Mononuclear cell (primary cell): Measurements from ENCODE around the gene AFG1L. TPM values are rescaled to one million over a fixed set of nuclear protein-coding genes. Genes with fewer than 3 reads are reported as not detected.
"Not testable (repeated sequence)": the region's sequence is repeated elsewhere in the genome, so short reads cannot be mapped to it uniquely, and the experiment has no call there.

ENCODE experiments used
- H3K27me3 ChIP-seq: 2 replicates; pipeline ENCODE4 v1.6.0; 2011; ENCODE audit warnings: low read length, control low read depth; ENCODE audit not compliant: insufficient read depth
- H3K4me1 ChIP-seq: 2 replicates; pipeline ENCODE4 v1.5.1; 2011; ENCODE audit warnings: mild to moderate bottlenecking, low read length, control low read depth; ENCODE audit not compliant: insufficient read depth
- H3K4me3 ChIP-seq: 2 replicates; pipeline ENCODE4 v1.5.1; 2011; ENCODE audit warnings: mild to moderate bottlenecking, low read length, moderate library complexity
- H3K9me3 ChIP-seq: 2 replicates; pipeline ENCODE4 v1.5.1; 2011; ENCODE audit warnings: low read depth, mild to moderate bottlenecking, control low read depth, low read length
- total RNA-seq: library from RNA; depleted of rRNA; stranded (reverse); fragments of >200 nt; gene quantifications from one replicate; pipeline ENCODE4 v1.2.3, GENCODE V29; 2012

Gene AFG1L
- total RNA-seq, 1 donor, result 3.0 TPM

DNA sequence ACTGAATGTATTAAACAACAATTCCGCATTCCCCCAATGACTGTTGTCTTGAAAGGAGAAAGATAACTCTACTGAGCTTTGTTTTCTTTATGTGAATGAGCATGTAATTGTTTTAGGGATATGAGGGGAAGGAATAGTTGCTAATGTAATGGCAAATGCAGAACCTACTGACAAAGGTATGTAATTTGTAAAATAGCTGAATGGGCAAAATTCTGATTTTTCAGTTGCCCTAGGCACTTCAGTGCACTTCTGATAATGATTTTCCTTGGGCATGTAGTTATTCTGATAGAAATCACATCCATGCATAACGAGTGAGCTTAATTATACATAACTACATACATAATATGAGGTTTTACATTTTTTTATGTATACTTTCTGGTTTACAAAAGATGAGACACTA is 212.5 kb downstream of the AFG1L start:
- Histone ChIP-seq H3K27me3 (no peaks in the 10 kb centered on the region), H3K9me3 (no peaks in the 10 kb centered on the region), H3K4me1 (no peaks in the 10 kb centered on the region), H3K4me3 (no peak overlapping the region)

DNA sequence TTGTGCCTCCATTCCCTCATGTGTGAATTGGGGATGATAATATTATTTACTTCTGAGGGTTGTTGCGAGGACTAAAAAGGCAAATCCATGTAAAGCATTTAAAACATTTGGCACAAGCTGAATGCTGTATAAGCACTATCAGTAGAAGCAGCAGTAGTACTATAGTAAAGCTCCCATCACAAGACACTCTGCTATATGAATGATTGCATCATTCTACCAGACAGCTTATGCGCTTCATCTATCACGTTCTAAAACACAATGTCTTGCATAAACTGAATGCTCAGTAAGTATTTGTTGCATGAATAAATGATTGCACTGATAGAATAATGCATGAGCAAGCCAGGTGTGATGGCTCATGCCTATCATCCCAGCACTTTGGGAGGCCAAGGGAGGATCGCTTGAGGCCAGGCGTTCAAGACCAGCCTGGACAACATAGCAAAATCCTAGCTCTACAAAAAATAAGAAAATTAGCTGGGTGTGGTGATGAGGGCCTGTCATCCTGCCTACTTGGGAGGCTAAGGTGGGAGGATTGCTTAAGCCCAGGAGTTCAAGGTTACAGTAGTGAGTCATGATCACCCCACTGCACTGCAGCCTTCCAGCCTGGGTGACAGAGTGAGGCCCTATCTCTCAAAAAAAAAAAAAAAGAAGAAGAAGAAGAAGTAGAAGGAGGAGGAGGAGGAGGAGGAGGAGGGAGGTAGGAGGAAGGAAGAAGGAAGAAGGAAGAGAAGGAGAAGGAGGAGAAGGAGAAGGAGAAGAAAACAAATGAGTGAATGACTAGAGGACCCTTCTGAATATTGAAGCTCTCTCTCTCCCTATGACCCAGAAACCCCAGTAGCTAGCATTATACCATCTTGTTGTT is 215.8 kb downstream of the AFG1L start:
- H3K4me1 ChIP-seq, result no peaks in the 10 kb centered on the region
- H3K27me3 ChIP-seq, result no peaks in the 10 kb centered on the region
- H3K9me3 ChIP-seq, result no peaks in the 10 kb centered on the region
- H3K4me3 ChIP-seq, result no peak overlapping the region

DNA sequence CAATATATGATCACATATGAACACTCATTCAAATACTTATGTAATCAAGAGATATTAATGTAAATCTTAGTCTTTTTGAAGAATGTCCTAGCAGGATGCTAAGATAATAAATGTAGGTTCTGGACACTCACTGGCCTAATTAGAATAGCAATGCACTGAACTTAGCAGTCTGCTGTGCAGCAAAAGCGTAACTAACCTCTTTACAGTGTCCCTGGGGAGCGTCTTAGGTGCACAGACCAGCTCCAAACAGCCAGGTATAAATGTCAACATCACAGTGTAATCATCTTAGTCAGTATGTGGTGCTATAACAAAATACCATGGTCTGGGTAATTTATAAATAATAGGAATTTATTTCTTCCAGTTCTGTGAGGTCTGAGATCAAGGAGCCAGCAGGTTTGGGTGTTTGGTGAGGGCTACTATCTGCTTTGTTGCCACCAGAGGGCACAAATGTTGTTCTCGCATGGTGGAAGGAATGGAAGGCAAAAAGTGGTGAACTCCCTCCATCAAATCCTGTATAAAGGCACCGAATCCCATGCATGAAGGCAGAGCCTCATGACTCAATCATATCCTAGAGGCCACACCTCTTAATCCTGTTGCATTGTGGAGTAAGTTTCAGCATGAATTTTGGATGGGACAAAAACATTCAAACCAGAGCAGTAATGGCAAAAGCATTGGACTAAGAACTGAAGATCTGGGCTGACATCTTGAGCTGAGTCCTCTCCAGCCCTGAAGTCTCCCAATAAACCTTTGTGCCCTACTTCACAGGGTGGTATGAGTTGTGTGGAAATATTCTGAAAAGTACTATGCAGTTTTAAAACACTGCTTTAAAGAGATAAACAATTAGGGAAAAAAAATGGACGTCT is 224.1 kb downstream of the AFG1L start:
- H3K4me3 ChIP-seq, result no peak overlapping the region
- H3K27me3 ChIP-seq, result no peaks in the 10 kb centered on the region
- no peaks in the 10 kb centered on the region for H3K9me3 ChIP-seq
- no peaks in the 10 kb centered on the region for H3K4me1 ChIP-seq

DNA sequence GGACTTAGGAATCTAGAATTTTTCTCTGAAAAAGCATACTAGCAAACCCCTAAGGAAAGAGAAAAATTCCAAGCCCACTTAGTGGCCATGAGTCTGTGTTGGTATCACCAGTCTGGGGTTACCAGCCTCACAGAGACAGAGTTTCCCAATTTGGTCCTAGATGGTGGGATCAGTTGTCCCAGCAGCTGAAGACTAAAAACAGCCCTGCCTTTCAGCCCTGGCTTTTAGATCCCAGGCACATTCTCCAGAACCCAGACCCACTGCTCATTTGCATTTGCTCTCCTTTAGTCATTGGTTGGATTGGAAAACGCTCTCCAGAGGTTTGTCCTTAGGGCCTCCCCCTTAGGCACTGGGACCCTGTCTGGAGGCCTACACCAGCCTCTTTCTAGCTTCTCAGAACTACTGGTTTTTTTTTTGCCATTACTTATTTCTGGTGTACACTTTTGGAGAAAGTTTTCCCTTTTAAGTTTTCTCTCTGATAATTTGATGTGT is 226.8 kb downstream of the AFG1L start:
- Histone ChIP-seq H3K27me3 (no peaks in the 10 kb centered on the region), H3K4me3 (no peak overlapping the region), H3K4me1 (no peaks in the 10 kb centered on the region), H3K9me3 (no peaks in the 10 kb centered on the region)

DNA sequence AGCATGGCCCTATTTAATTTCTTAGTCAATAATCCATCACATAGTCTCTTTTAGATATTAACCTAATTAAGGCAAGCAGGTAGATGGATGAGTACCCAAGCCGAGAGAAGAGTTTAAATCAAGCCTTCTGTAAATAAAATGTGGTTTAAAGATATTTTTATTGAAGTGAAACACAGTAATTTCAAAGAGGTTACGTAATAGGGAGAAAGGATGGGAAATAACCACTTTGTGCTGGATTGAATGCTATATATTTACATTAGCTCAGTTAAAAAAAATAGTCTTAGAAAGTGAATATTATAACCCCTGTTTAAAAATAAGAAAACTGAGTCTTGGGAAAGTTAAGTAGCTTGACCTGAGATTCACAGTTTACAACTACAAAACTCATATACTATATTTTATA is 228.8 kb downstream of the AFG1L start:
- Histone ChIP-seq H3K9me3 (no peaks in the 10 kb centered on the region), H3K4me1 (no peaks in the 10 kb centered on the region), H3K4me3 (no peak overlapping the region), H3K27me3 (no peaks in the 10 kb centered on the region)

DNA sequence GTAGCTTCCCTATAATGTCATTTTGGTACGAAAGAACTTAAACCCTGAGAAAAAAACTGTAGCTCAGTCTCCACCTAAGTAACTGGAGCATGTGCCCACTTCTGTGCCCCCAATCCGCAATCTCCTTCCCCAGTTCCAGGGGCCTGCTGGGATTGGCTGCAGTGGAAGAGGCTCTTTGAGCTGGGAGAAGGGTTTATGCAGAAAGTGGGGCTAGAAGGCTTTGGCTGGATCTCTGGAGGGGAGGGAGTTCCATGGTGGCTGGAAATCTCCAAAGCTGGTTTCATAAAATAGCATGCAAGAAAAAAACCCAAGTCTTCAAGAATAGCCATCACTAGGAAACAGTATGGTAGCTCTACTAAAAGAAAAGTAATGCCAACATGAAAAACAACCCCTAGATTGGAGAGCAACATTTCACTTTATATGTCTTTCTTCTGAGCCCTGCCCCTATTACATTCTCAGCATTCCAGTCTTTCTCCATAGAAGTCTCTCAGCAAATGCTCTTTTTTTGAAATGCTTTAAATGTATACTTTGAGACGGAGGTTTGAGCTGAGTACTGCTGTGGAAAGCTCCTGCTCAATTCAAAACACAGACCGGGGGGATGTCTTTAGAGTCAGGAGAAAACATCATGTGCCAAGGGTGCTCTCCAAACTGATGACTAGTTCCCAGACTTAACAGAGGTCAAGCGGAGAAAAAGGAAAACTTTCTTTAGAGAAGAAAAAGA is 229.8 kb downstream of the AFG1L start:
- no peaks in the 10 kb centered on the region for H3K27me3 ChIP-seq
- no peaks in the 10 kb centered on the region for H3K4me1 ChIP-seq
- no peaks in the 10 kb centered on the region for H3K9me3 ChIP-seq
- H3K4me3 ChIP-seq, result no peak overlapping the region

DNA sequence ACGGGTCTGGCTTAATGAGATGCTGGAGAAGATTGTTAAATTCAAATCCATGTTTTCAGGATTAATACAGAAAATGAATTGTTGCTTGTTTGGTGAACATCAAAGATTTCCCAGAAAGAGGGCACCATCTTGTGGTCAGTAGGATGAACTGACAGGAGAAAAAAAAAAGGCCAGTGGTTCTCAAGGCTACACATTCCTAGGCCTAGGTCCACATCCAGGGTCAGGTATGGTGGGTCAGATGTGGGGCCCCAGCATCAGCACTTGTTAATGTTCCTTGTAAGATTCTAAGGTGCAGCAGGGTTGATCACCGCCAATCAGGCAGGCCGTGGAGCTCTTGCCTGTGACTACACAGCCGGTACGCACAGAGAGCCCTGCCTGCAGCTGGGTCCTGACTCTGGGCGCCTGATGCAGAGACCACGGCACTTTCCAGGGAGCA is 231.9 kb downstream of the AFG1L start:
- H3K27me3 ChIP-seq, result no peaks in the 10 kb centered on the region
- H3K4me1 ChIP-seq, result no peaks in the 10 kb centered on the region
- no peak overlapping the region for H3K4me3 ChIP-seq
- H3K9me3 ChIP-seq, result no peaks in the 10 kb centered on the region

DNA sequence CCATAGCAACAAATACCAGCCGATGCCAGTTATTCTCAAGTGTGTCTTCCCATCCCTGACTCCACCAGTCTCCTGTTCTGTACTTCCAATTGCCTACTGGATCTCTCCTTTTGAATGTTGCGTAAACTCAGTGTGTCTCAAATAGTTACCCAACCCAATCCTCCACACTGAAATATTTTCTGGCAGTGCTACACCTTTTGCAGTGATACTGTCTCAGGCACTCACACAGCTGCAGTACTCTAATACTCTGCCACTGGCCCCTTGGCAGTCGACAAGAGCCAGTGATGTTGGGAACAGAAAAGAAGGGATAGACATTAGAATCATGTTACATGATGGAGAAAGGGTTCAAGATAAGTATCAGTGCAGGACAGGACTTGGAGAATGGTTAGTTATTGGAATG is 234.0 kb downstream of the AFG1L start:
- no peak overlapping the region for H3K4me3 ChIP-seq
- no peaks in the 10 kb centered on the region for H3K9me3 ChIP-seq
- no peaks in the 10 kb centered on the region for H3K27me3 ChIP-seq
- H3K4me1 ChIP-seq, result no peaks in the 10 kb centered on the region

DNA sequence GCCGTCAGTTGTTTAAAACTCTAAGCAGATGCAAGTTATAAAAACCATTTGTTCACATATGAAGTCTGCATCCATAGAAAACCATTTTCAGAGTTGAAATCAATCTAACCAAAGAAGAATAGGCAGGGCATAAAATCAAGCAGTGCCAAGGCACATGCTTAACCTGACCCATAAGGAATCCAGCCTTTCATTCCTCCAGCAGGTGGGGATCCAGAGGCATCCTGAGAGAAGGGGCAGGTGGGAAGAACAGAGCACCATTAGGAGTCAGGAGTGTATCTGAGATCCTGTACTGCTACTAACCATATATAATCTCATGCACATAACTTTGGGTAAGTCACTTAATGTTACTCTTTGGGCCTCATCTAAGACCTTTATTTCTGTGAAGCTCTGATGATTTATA is 236.5 kb downstream of the AFG1L start:
- no peaks in the 10 kb centered on the region for H3K27me3 ChIP-seq
- H3K4me3 ChIP-seq, result no peak overlapping the region
- H3K4me1 ChIP-seq, result no peaks in the 10 kb centered on the region
- no peaks in the 10 kb centered on the region for H3K9me3 ChIP-seq

DNA sequence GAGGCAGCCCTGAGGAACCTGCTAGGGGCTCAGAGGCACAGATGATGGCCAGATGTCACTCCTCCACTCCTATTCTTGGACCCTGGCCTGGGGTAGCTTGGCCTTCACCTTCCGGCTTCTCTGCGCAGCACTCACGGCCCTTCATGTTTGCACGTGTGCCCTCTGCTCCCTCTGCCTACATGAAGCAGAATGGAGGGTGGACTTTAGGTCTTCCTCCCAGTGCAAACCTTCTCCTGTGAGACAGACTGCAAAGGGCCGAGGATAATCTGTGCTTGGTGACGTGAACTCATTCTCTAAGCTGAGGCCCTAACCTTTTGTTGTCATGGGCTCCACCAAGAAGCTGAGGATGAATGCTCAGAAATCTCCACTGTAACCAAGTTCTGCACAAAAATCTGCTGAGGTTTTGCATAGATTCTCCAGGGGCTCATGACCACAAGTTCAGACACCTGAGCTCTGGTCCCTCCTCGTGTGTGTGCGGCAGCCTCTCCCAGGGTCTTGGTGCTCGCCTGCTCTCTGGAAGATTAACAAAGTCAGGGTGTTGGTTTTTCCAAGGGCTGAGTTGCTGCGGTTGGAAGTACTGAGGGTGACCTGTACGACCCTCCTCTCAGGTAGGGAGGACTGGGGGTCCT is 240.4 kb downstream of the AFG1L start:
- H3K4me3 ChIP-seq, result no peak overlapping the region
- H3K27me3 ChIP-seq, result no peaks in the 10 kb centered on the region
- H3K9me3 ChIP-seq, result no peaks in the 10 kb centered on the region
- no peaks in the 10 kb centered on the region for H3K4me1 ChIP-seq

DNA sequence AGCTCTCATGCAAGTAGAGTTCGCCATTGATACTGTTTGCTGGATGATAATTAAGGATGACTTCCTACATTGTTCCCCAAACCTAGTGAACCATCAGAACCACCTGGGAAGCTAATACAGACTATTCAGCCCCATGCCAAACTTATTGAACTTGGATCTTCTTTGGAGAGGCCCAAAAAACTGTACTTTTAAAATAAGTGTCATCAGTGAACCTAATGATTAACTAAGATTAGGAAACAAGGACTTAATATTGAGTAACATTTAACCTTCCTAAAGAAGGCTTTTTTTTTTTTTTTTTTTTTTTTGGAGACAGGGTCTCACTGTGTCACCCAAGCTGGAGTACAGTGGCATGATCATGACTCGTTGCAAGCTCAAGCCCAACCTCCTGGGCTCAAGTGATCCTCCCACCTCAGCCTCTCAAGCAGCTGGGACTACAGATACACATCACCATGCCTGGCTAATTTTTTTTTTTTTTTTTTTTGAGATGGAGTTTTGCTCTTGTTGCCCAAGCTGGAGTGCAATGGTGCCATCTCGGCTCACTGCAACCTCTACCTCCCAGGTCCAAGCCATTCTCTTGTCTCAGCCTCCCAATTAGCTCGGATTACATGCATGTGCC is 241.2 kb downstream of the AFG1L start:
- H3K27me3 ChIP-seq, H3K4me1 ChIP-seq, H3K9me3 ChIP-seq: not testable (repeated sequence)

DNA sequence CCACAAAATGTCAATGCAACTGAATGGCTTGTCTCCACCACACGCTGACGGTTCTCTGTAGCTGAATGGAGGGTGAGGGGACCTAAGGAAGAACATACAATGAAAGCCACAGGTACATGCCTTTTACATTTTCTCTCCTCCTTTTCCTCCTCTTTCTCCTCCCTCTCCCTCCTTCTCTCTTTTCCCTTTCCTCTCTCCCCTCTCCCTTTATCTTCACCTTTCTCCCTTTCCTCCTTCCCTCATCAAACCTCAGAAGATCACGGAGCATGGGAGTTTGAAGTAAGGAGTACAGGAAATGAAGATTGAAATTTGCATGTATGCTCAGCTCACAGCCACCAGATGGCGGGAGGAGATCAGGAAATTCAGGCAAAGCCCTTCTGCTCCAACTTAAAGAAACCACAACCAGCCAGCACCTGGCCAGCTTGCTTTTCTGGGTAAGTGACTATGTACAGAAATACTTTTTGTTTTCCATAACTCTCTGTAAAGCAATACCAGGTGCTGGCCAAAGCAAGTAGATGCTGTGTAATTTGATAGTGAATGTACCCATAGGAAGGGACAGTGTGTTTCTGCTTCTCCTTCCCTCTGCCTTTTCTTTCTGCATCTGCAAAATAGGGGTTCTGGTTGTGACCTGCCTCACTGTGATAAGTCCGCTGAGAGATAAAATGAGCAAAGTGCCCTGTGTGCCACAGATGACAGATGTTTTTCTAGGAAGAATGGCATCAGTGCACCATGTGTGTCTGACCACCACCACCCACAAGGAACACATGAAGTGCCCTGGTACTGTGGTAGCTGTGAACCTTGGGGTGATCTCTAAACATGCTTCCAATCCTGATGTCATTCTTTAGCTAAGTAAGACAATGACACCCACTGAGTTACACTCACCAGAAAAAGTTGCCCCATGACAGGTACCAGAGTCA is 247.2 kb downstream of the AFG1L start:
- H3K27me3 ChIP-seq, result peaks cover 2% of the 10 kb centered on the region
- peaks cover 17% of the 10 kb centered on the region for H3K4me1 ChIP-seq
- H3K9me3 ChIP-seq, result no peaks in the 10 kb centered on the region
- no peak overlapping the region for H3K4me3 ChIP-seq

More for the DNA sequence above, 241.2 kb downstream of the AFG1L start:
- H3K4me3 ChIP-seq, result not testable (repeated sequence)

DNA sequence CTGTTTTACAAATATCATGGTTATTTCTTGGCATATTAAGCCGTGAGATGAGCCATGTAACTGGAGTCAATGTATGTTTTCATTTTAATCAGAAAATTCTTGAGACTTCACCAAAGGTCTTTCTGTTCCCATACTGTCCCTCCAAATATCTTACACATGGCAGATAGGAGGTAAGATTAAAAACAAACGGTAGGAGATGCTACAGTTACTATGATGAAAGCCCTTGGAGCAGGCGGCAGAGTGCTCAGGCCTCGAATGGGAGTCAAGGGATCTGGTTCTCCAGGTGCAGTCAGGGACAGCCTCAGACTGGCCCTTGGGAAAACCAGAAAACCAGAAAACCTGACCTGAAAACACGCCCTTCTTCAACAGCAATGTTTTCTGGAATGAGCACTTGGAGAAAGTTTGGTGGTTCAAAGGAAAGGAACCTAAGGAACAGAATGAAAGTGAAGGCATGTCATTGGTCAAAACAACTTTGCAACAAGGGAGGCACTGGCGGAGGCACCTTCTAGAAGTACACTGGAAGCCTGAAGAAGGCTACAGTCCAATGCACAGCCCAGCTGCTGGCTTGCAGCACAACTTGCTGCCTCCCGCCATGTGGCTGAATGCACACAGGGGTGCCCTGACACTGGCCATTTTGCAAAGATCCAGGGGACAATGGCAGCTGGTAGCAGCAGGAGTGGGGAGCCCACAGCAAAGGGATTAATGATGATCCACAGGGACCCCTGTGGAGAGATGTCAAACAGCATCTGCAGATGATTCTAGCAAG is 248.5 kb downstream of the AFG1L start:
- Histone ChIP-seq H3K4me1 (peaks cover 19% of the 10 kb centered on the region), H3K9me3 (no peaks in the 10 kb centered on the region), H3K27me3 (peaks cover 2% of the 10 kb centered on the region), H3K4me3 (no peak overlapping the region)
